Keratinocyte (primary cell): ENCODE results near the gene MORN5. TPM values are rescaled to one million over a fixed set of nuclear protein-coding genes. Genes with fewer than 3 reads are reported as not detected.

Experiments
- DNase-seq: peaks from one replicate; pipeline ENCODE4 v3.0.0-alpha.2; 2011; ENCODE audit warnings: low read depth, missing footprints, low spot score
- FAIRE-seq: peaks from 2 replicates; lab custom pipeline; 2011; peaks lifted over from hg19 to GRCh38; lab: Jason Lieb, UNC
- H2AFZ ChIP-seq: 2 replicates; pipeline ENCODE4 v1.6.0; 2012; ENCODE audit warnings: low read length, control low read depth, inconsistent platforms; ENCODE audit not compliant: control insufficient read depth
- H3K27ac ChIP-seq: 2 replicates; pipeline ENCODE4 v1.5.1; 2011; ENCODE audit warnings: low read length; ENCODE audit not compliant: control insufficient read depth, insufficient read depth
- H3K27me3 ChIP-seq: 3 replicates; pipeline ENCODE4 v1.6.0; 2011; ENCODE audit warnings: low read length; ENCODE audit not compliant: control insufficient read depth, insufficient read depth; ENCODE audit errors: extremely low read depth
- H3K36me3 ChIP-seq, 2 experiments: 2 replicates in 1 of 2; 3 replicates in 1 of 2; pipeline ENCODE4 v1.5.1; 2011; ENCODE audit warnings: low read length in 2 of 2, mild to moderate bottlenecking in 1 of 2; ENCODE audit not compliant: control insufficient read depth in 2 of 2, insufficient read depth in 2 of 2; ENCODE audit errors: extremely low read depth in 1 of 2
- H3K4me1 ChIP-seq: 3 replicates; pipeline ENCODE4 v1.5.1; 2011; ENCODE audit warnings: low read length; ENCODE audit not compliant: control insufficient read depth, insufficient read depth; ENCODE audit errors: extremely low read depth
- H3K4me2 ChIP-seq: 3 replicates; pipeline ENCODE4 v1.6.0; 2011; ENCODE audit warnings: low read depth, low read length; ENCODE audit not compliant: control insufficient read depth, insufficient read depth; ENCODE audit errors: extremely low read depth
- H3K4me3 ChIP-seq, 3 experiments: fragments of 200-600 bp in 1 of 3; sonication (generic) in 1 of 3; 2 replicates in 2 of 3; 3 replicates in 1 of 3; pipeline ENCODE4 v1.5.1; 2011 to 2016; ENCODE audit warnings: low read length in 3 of 3, mild to moderate bottlenecking in 3 of 3, control low read depth in 2 of 3, inconsistent platforms in 1 of 3, low read depth in 1 of 3, mixed read lengths in 1 of 3, mixed run types in 1 of 3, moderate library complexity in 1 of 3; ENCODE audit not compliant: control insufficient read depth in 2 of 3, insufficient read depth in 2 of 3; ENCODE audit errors: extremely low read depth in 1 of 3
- H3K79me2 ChIP-seq: 2 replicates; pipeline ENCODE4 v1.6.0; 2012; ENCODE audit warnings: low read length; ENCODE audit not compliant: control insufficient read depth, insufficient read depth
- H3K9ac ChIP-seq: 3 replicates; pipeline ENCODE4 v1.6.0; 2011; ENCODE audit warnings: low read length; ENCODE audit not compliant: control insufficient read depth, insufficient read depth; ENCODE audit errors: extremely low read depth
- H3K9me1 ChIP-seq: 3 replicates; pipeline ENCODE4 v1.6.0; 2011; ENCODE audit warnings: low read length; ENCODE audit not compliant: control insufficient read depth, insufficient read depth; ENCODE audit errors: extremely low read depth
- H3K9me3 ChIP-seq: 2 replicates; pipeline ENCODE4 v1.5.1; 2012; ENCODE audit warnings: low read depth, low read length; ENCODE audit not compliant: control insufficient read depth
- H4K20me1 ChIP-seq: 3 replicates; pipeline ENCODE4 v1.6.0; 2011; ENCODE audit warnings: low read length; ENCODE audit not compliant: control insufficient read depth, insufficient read depth; ENCODE audit errors: extremely low read depth
- EZH2 ChIP-seq: IDR thresholded peaks from one replicate; pipeline ENCODE4 v1.6.1; 2012; ENCODE audit warnings: inconsistent platforms, mild to moderate bottlenecking, low read length, moderate library complexity
- dilution Hi-C: fragments of 300-500 bp; cut with MboI; formaldehyde crosslinking; loops from one replicate; pipeline ENCODE4 v1.7.0; 2020; ENCODE audit warnings: low sequenced_read_pairs; ENCODE audit not compliant: extremely low pct_ligation_motif_present
- polyA plus RNA-seq, 5 experiments: library from polyadenylated mRNA; depleted of rRNA in 3 of 5; stranded (reverse) in 3 of 5; stranded (forward) in 1 of 5; unstranded in 1 of 5; fragments of >200 nt; gene quantifications; 1 replicate in 1 of 5; 2 replicates in 3 of 5; 3 replicates in 1 of 5; pipeline versions ENCODE4 v1.2.1 to v1.2.3, GENCODE V29; 2011 to 2012; ENCODE audit warnings: missing spikeins in 2 of 5, low read depth in 1 of 5, low replicate concordance in 1 of 5
- TF ChIP-seq, protein P1 (sequence below), 3 experiments: IDR thresholded peaks in 1 of 3; conservative IDR thresholded peaks in 1 of 3; optimal IDR thresholded peaks in 1 of 3; 2 replicates in 2 of 3; 3 replicates in 1 of 3; pipeline versions ENCODE3 to v1.5.1; 2011; ENCODE audit warnings: low read length in 3 of 3, mild to moderate bottlenecking in 3 of 3, moderate library complexity in 2 of 3, control low read depth in 1 of 3, inconsistent platforms in 1 of 3; ENCODE audit not compliant: insufficient read depth in 2 of 3; ENCODE audit errors: extremely low read depth in 1 of 3

The MORN5 gene
- polyA plus RNA-seq, 1 donor (not counting 4 experiments of a cell fraction or from before 2014, with no cell fraction given): not detected

DNA sequence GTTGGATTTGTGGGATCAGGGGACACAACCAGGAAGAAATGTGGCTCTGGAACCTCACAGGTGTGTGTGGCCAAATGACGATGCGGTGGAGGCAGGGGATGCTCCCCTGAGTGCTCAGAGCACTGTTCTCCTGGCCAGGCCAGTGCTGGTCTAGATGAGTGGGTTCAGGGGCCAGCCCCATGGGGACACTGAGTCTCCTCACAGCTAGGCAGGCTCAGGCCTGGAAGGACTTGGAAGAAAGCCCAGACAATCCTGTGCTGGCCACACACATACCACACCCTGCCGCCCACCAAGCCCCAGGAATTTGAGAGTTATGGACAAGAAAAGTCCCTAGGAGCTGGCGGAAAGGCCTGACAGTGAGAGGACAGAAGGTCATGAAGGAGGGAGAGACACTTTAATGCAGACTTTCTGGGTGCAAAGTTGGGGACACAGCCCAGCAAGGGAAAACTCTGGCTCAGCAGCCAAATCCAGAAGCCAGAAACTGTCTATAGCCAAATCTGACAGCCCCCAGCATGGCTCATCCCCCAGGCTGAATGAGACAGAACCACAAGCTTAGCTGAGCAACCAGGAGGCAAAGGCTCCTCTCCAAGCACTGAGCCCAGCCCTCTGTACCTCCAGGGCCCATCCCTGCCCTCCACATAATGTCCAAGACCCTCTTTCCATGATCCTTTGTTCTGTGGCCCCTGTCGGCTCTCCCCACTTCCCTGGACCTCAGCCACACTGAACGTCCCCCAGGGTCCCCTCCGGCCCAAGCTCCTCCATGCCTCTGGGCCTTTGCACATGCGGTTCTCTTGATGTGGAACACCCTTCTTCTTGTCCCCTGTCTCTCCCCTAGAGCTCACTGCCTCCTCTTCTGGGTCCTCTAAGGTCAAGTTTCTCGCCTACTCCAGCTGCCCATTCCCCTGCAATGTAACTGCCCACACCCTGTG lies 46.7 kb downstream of the MORN5 start:
- Histone ChIP-seq H3K79me2 (no peaks in the 10 kb centered on the region), H3K9me3 (no peaks in the 10 kb centered on the region), H3K4me2 (no peak overlapping the region), H2AFZ (no peak overlapping the region), H3K4me3 (no peak overlapping the region), H3K9ac (no peak overlapping the region), H3K27me3 (peaks cover 13% of the 10 kb centered on the region), H3K36me3 (no peaks in the 10 kb centered on the region), H4K20me1 (no peaks in the 10 kb centered on the region), H3K27ac (no peak overlapping the region), H3K9me1 (no peaks in the 10 kb centered on the region), H3K4me1 (no peaks in the 10 kb centered on the region)
- dilution Hi-C loops: no loop called here
- DNase-seq: no peak
- no peak for FAIRE-seq
- no peak for TF ChIP-seq EZH2
- TF ChIP-seq, protein P1, sequence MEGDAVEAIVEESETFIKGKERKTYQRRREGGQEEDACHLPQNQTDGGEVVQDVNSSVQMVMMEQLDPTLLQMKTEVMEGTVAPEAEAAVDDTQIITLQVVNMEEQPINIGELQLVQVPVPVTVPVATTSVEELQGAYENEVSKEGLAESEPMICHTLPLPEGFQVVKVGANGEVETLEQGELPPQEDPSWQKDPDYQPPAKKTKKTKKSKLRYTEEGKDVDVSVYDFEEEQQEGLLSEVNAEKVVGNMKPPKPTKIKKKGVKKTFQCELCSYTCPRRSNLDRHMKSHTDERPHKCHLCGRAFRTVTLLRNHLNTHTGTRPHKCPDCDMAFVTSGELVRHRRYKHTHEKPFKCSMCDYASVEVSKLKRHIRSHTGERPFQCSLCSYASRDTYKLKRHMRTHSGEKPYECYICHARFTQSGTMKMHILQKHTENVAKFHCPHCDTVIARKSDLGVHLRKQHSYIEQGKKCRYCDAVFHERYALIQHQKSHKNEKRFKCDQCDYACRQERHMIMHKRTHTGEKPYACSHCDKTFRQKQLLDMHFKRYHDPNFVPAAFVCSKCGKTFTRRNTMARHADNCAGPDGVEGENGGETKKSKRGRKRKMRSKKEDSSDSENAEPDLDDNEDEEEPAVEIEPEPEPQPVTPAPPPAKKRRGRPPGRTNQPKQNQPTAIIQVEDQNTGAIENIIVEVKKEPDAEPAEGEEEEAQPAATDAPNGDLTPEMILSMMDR (optimal IDR thresholded peaks at IDR 0.05 in 1 of 3, IDR thresholded peaks at IDR 0.05 in 1 of 3, conservative IDR thresholded peaks at IDR 0.05 in 1 of 3; ENCODE audit: extremely low read depth in 1 of 3, insufficient read depth in 2 of 3, low read length in 3 of 3): no peak

DNA sequence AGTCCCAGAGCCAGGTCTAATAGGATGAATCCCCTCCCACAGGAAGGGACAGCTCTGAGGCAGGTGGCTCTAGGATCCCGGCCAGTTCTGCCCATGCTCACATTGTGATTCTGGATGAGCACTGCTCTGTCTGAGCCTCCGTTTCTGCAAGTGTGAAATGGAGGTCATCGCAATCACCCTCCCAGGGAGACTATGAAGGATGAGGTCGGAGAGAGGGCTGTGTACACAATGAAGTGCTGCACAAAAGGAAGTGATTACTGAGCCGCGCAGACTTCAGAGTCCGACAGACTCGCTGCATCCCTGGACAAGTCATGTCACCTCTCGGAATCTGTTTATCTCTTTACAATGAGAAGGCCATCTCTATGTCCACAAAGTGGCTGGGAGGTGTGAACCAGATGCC lies 47.4 kb downstream of the MORN5 start:
- Histone ChIP-seq H2AFZ (no peak overlapping the region), H3K27ac (no peak overlapping the region), H3K9ac (no peak overlapping the region), H3K9me1 (no peaks in the 10 kb centered on the region), H3K4me1 (no peaks in the 10 kb centered on the region), H3K79me2 (no peaks in the 10 kb centered on the region), H3K4me2 (no peak overlapping the region), H3K36me3 (no peaks in the 10 kb centered on the region), H3K27me3 (peaks cover 20% of the 10 kb centered on the region), H4K20me1 (no peaks in the 10 kb centered on the region), H3K9me3 (no peaks in the 10 kb centered on the region), H3K4me3 (no peak overlapping the region)
- dilution Hi-C loops: no loop called here
- no peak for TF ChIP-seq EZH2
- TF ChIP-seq, protein P1 (optimal IDR thresholded peaks at IDR 0.05 in 1 of 3, IDR thresholded peaks at IDR 0.05 in 1 of 3, conservative IDR thresholded peaks at IDR 0.05 in 1 of 3; ENCODE audit: extremely low read depth in 1 of 3, insufficient read depth in 2 of 3, low read length in 3 of 3): no peak
- DNase-seq: no peak
- no peak for FAIRE-seq
